Astrocyte of the spinal cord (primary cell): ENCODE measurements around the gene RPS6KA2.

Experiments
- DNase-seq: peaks from one replicate; pipeline ENCODE4 v3.0.0; 2011; ENCODE audit warnings: low read depth, low spot score
- H3K4me3 ChIP-seq: 2 replicates; pipeline ENCODE4 v1.5.1; 2011; ENCODE audit warnings: low read depth, mild to moderate bottlenecking, low read length, moderate library complexity
- in situ Hi-C: cut with HindIII; loops from 2 replicates; pipeline ENCODE4 v1.10.0; 2017; ENCODE audit warnings: low sequenced_read_pairs
- TF ChIP-seq, protein P1 (sequence below): IDR thresholded peaks from 2 replicates; pipeline ENCODE4 v1.5.1; 2012; ENCODE audit warnings: low read depth, mild to moderate bottlenecking, low read length, inconsistent platforms

The RPS6KA2 gene

DNA sequence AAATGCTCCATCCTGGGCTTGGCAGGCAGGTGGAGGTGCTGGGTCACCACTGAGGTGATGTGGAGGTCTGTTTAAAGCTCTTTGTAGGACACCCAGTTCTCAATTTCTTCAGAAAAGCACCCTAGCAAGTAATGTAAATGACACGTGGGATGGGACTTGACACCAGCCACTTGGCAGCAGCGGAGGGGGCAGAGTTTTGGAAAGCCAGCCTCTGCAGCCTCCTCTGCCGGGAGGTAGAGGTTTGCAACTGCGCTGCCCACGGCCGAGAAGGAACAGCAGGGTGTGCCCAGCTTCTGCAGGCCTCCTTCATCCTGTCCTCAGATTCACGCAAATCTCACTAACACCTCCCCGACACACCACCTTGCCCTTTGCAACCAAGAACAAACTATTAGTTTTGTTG lies 117.9 kb downstream of the RPS6KA2 start:
- in situ Hi-C loops: no loop called here
- DNase-seq: no peak
- H3K4me3 ChIP-seq: no peak overlapping the region
- TF ChIP-seq, protein P1, sequence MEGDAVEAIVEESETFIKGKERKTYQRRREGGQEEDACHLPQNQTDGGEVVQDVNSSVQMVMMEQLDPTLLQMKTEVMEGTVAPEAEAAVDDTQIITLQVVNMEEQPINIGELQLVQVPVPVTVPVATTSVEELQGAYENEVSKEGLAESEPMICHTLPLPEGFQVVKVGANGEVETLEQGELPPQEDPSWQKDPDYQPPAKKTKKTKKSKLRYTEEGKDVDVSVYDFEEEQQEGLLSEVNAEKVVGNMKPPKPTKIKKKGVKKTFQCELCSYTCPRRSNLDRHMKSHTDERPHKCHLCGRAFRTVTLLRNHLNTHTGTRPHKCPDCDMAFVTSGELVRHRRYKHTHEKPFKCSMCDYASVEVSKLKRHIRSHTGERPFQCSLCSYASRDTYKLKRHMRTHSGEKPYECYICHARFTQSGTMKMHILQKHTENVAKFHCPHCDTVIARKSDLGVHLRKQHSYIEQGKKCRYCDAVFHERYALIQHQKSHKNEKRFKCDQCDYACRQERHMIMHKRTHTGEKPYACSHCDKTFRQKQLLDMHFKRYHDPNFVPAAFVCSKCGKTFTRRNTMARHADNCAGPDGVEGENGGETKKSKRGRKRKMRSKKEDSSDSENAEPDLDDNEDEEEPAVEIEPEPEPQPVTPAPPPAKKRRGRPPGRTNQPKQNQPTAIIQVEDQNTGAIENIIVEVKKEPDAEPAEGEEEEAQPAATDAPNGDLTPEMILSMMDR: no peak

DNA sequence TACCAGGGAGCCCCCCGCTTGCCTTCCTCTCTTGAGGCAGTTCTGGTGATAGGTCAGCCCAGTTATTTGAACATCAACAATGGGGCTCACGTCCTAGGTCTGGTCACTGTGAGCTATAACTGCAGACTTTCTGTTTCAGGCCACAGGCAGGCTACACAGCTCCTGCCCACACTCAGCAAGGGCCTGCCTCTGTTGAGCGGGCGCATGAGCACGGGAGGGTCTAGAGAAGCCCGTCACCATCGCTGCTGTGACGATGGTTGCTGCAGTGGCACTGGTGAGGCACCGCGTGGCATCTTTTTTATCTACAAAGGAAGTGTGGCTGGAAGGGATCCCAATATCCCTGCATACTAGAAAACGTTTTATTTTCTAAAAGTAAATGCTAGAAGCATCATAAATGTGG lies 118.3 kb downstream of the RPS6KA2 start:
- in situ Hi-C loops: no loop called here
- no peak overlapping the region for H3K4me3 ChIP-seq
- TF ChIP-seq, protein P1: no peak

DNA sequence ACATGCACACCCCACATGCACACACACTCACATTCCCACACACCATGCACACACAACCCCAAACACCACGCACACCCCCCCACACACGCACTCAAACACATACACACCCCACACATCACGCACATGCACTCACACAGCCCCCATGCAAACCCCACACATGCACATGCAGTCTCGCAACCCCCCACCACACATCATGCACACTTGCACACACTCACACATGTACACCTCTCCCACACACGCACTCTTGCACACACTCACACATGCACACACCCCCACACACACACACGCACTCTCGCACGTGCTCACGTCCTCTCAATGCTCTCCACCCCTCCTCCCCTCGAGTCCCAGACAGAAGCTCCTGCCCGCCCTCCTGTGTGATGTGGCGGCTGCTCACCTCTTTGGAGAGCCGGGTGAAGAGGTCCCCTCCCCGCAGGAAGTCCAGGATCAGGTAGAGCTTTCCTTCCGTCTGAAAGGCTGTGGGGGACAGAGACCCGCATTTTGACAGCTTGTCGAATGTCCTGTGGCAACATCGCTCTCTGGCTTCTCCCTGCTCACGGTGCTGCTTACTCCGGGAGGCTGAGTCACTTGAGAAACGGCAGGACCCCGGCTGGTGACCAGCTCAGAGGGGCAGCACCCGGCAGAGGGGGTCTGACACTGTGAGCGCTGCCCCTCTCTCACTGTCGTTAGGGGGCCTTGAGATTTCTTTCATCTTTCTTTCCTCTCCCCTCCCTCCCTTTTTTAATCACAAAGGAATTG lies 119.1 kb downstream of the RPS6KA2 start:
- TF ChIP-seq, protein P1: no peak
- in situ Hi-C loops: no loop called here
- DNase-seq: no peak

More for the DNA sequence above, 118.3 kb downstream of the RPS6KA2 start:
- no peak for DNase-seq

DNA sequence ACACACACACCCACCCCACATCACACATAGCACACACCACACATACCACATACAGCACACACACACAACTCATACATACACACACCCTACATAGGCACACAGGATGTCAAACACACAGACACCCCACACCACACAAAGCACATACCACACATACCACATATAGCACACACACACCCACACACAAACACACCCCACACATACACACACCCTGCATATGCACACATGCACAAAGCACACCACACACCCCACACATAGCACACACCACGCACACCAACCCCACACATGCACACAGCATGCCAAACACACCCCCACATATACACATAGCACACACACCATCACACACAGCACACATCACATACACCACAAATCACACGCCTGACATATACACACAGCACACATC lies 119.7 kb downstream of the RPS6KA2 start:
- H3K4me3 ChIP-seq: no peak overlapping the region
- DNase-seq: no peak
- TF ChIP-seq, protein P1: no peak
- in situ Hi-C loops: no loop called here

More for the DNA sequence above, 119.1 kb downstream of the RPS6KA2 start:
- no peak overlapping the region for H3K4me3 ChIP-seq

DNA sequence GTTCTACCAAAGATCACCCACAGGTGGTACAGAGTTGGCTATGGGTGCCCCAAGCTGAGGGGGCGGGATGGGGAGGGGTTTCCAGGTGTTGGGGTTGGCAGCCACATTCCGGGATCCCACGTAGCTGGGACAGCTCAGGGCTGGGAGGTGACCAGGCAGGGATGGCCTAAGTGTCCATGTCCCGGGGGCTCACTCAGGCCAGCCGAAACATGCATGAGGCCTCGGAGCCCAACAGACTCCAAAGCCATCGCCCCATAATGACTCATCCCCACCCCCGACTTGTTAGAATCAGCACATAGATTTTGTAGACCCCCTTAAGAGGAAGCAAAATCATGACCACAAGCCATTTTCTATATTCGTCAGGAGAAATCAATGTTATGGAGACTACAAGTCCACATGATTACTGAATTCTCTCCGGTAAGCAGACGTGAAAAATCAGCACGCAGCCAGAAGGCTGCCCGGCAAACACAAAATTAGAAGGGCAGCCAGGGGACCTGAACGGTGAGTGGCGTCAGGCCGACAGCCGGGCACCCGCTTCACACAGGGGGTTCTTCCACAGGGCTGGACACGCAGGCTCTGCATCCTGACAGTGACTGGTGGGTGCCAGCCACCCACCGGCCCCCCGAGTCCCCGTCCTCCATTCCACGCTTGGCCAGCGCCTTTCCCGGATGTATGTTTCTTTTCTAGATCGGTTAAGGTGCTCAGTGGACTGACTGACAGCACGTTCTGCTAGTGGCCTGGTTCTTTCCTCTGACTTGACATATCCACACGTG lies 121.7 kb downstream of the RPS6KA2 start:
- no peak for DNase-seq
- H3K4me3 ChIP-seq: no peak overlapping the region
- TF ChIP-seq, protein P1: no peak
- in situ Hi-C loops: no loop called here

DNA sequence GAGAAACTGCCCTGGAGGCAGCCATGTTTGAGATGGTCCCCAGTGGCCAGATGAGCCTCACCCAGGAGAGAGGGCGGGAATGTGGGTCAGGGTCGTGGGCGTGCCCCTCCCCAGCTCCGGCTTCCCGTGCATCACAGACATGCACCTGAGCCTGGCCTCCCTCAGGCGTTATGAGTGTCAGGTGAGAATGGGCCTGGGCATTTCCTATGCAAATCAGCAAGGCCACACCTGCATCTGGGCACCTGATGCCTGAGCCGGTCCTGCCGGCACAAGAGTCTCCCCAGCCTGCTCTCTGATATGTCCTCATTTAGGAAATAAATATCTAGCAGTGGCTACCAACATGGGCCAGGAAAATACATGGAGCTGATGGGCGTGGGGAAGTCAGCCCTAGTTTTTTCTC lies 123.0 kb downstream of the RPS6KA2 start:
- H3K4me3 ChIP-seq: no peak overlapping the region
- TF ChIP-seq, protein P1: no peak
- in situ Hi-C loops: no loop called here
- no peak for DNase-seq
